Measurements from ENCODE around the gene KIAA1217.

- TF ChIP-seq POLR2A (IDR thresholded peaks at IDR 0.05): no peak
- TF ChIP-seq, protein P1, sequence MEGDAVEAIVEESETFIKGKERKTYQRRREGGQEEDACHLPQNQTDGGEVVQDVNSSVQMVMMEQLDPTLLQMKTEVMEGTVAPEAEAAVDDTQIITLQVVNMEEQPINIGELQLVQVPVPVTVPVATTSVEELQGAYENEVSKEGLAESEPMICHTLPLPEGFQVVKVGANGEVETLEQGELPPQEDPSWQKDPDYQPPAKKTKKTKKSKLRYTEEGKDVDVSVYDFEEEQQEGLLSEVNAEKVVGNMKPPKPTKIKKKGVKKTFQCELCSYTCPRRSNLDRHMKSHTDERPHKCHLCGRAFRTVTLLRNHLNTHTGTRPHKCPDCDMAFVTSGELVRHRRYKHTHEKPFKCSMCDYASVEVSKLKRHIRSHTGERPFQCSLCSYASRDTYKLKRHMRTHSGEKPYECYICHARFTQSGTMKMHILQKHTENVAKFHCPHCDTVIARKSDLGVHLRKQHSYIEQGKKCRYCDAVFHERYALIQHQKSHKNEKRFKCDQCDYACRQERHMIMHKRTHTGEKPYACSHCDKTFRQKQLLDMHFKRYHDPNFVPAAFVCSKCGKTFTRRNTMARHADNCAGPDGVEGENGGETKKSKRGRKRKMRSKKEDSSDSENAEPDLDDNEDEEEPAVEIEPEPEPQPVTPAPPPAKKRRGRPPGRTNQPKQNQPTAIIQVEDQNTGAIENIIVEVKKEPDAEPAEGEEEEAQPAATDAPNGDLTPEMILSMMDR (IDR thresholded peaks at IDR 0.05): no peak
These were observed 196.7 kb downstream of the KIAA1217 start for GRCh38 chr10:24405635-24406034.

Data from adrenal gland (tissue), 5 donors.